ENCODE data around the gene FAIM2. TPM values are rescaled to one million over a fixed set of nuclear protein-coding genes. Genes with fewer than 3 reads are reported as not detected.

Gene FAIM2
- total and polyA plus RNA-seq, 9 donors = 3.6 to 16.1 (median 8.2) TPM

GRCh38 chr12:49897276-49897675 is 6.4 kb downstream of the FAIM2 start:
- no peak overlapping the region for H3K27ac ChIP-seq (ENCODE audit: low read length)
- peaks cover 5% of the 10 kb centered on the region for H3K27me3 ChIP-seq (ENCODE audit: control insufficient read depth, insufficient read depth, low read length)
- H3K9me3 ChIP-seq (replicated peaks; ENCODE audit: control insufficient read depth, low read depth, low read length) = no peaks in the 10 kb centered on the region
- no peak for DNase-seq
- H3K4me3 ChIP-seq (ENCODE audit: low read length) = no peak overlapping the region
- WGBS (ENCODE audit: insufficient coverage) = 83% methylated on average over 1 of the region's 4 CpGs
- peaks cover 14% of the 10 kb centered on the region for H3K4me1 ChIP-seq (ENCODE audit: control insufficient read depth, insufficient read depth, low read length)
- H3K36me3 ChIP-seq (ENCODE audit: control insufficient read depth, insufficient read depth, low read length) = no peaks in the 10 kb centered on the region

- Histone ChIP-seq H3K4me1 (ENCODE audit: control insufficient read depth, insufficient read depth, low read length) (peaks cover 14% of the 10 kb centered on the region), H3K27ac (ENCODE audit: low read length) (no peak overlapping the region), H3K27me3 (ENCODE audit: control insufficient read depth, insufficient read depth, low read length) (peaks cover 7% of the 10 kb centered on the region), H3K9me3 (replicated peaks; ENCODE audit: control insufficient read depth, low read depth, low read length) (no peaks in the 10 kb centered on the region), H3K36me3 (ENCODE audit: control insufficient read depth, insufficient read depth, low read length) (no peaks in the 10 kb centered on the region), H3K4me3 (ENCODE audit: low read length) (no peak overlapping the region)
- DNase-seq = no peak
- WGBS (ENCODE audit: insufficient coverage) = 59% methylated on average over 9 of the region's 9 CpGs
Observed at GRCh38 chr12:49895773-49896172, 7.9 kb downstream of the FAIM2 start.

GRCh38 chr12:49894751-49895148 is 8.9 kb downstream of the FAIM2 start:
- Histone ChIP-seq H3K4me3 (ENCODE audit: low read length) (no peak overlapping the region), H3K9me3 (replicated peaks; ENCODE audit: control insufficient read depth, low read depth, low read length) (no peaks in the 10 kb centered on the region), H3K27me3 (ENCODE audit: control insufficient read depth, insufficient read depth, low read length) (peaks cover 10% of the 10 kb centered on the region), H3K36me3 (ENCODE audit: control insufficient read depth, insufficient read depth, low read length) (no peaks in the 10 kb centered on the region), H3K27ac (ENCODE audit: low read length) (no peak overlapping the region), H3K4me1 (ENCODE audit: control insufficient read depth, insufficient read depth, low read length) (peaks cover 14% of the 10 kb centered on the region)
- 57% methylated on average over 2 of the region's 5 CpGs for WGBS (ENCODE audit: insufficient coverage)
- DNase-seq = no peak

- peaks cover 10% of the 10 kb centered on the region for H3K27me3 ChIP-seq (ENCODE audit: control insufficient read depth, insufficient read depth, low read length)
- DNase-seq = no peak
Observed at GRCh38 chr12:49893753-49894750, 9.6 kb downstream of the FAIM2 start.

GRCh38 chr12:49892732-49893317 is 10.9 kb downstream of the FAIM2 start:
- Histone ChIP-seq H3K27me3 (ENCODE audit: control insufficient read depth, insufficient read depth, low read length) (peaks cover 10% of the 10 kb centered on the region), H3K9me3 (replicated peaks; ENCODE audit: control insufficient read depth, low read depth, low read length) (no peaks in the 10 kb centered on the region), H3K4me3 (ENCODE audit: low read length) (no peak overlapping the region), H3K36me3 (ENCODE audit: control insufficient read depth, insufficient read depth, low read length) (peaks cover 4% of the 10 kb centered on the region), H3K4me1 (ENCODE audit: control insufficient read depth, insufficient read depth, low read length) (peaks cover 14% of the 10 kb centered on the region), H3K27ac (ENCODE audit: low read length) (no peak overlapping the region)
- 45% methylated on average over 3 of the region's 3 CpGs for WGBS (ENCODE audit: insufficient coverage)
- DNase-seq = no peak

More at GRCh38 chr12:49893753-49894750, 9.6 kb downstream of the FAIM2 start:
- Histone ChIP-seq H3K27ac (ENCODE audit: low read length) (no peak overlapping the region), H3K36me3 (ENCODE audit: control insufficient read depth, insufficient read depth, low read length) (peaks cover under 1% of the 10 kb centered on the region), H3K4me1 (ENCODE audit: control insufficient read depth, insufficient read depth, low read length) (peaks cover 14% of the 10 kb centered on the region), H3K9me3 (replicated peaks; ENCODE audit: control insufficient read depth, low read depth, low read length) (no peaks in the 10 kb centered on the region), H3K4me3 (ENCODE audit: low read length) (no peak overlapping the region)
- 91% methylated on average over 3 of the region's 10 CpGs for WGBS (ENCODE audit: insufficient coverage)

- peaks cover 13% of the 10 kb centered on the region for H3K4me1 ChIP-seq (ENCODE audit: control insufficient read depth, insufficient read depth, low read length)
- 47% methylated on average over 10 of the region's 10 CpGs for whole genome bisulfite sequencing (ENCODE audit: insufficient coverage)
- no peaks in the 10 kb centered on the region for H3K9me3 ChIP-seq (replicated peaks; ENCODE audit: control insufficient read depth, low read depth, low read length)
- peaks cover 10% of the 10 kb centered on the region for H3K27me3 ChIP-seq (ENCODE audit: control insufficient read depth, insufficient read depth, low read length)
- no peak overlapping the region for H3K4me3 ChIP-seq (ENCODE audit: low read length)
- H3K27ac ChIP-seq (ENCODE audit: low read length) = no peak overlapping the region
- peaks cover 4% of the 10 kb centered on the region for H3K36me3 ChIP-seq (ENCODE audit: control insufficient read depth, insufficient read depth, low read length)
- no peak for DNase-seq
Observed at GRCh38 chr12:49892084-49892731, 11.5 kb downstream of the FAIM2 start.

GRCh38 chr12:49891476-49891875 is 12.2 kb downstream of the FAIM2 start:
- Histone ChIP-seq H3K27ac (ENCODE audit: low read length) (no peak overlapping the region), H3K36me3 (ENCODE audit: control insufficient read depth, insufficient read depth, low read length) (peaks cover 4% of the 10 kb centered on the region), H3K4me1 (ENCODE audit: control insufficient read depth, insufficient read depth, low read length) (peaks cover 7% of the 10 kb centered on the region), H3K4me3 (ENCODE audit: low read length) (no peak overlapping the region), H3K27me3 (ENCODE audit: control insufficient read depth, insufficient read depth, low read length) (peaks cover 10% of the 10 kb centered on the region), H3K9me3 (replicated peaks; ENCODE audit: control insufficient read depth, low read depth, low read length) (no peaks in the 10 kb centered on the region)
- no peak for DNase-seq
- 65% methylated on average over 6 of the region's 6 CpGs for WGBS (ENCODE audit: insufficient coverage)

GRCh38 chr12:49891012-49891411 is 12.7 kb downstream of the FAIM2 start:
- Histone ChIP-seq H3K4me3 (ENCODE audit: low read length) (no peak overlapping the region), H3K4me1 (ENCODE audit: control insufficient read depth, insufficient read depth, low read length) (peaks cover 6% of the 10 kb centered on the region), H3K9me3 (replicated peaks; ENCODE audit: control insufficient read depth, low read depth, low read length) (no peaks in the 10 kb centered on the region), H3K27ac (ENCODE audit: low read length) (no peak overlapping the region), H3K36me3 (ENCODE audit: control insufficient read depth, insufficient read depth, low read length) (peaks cover 4% of the 10 kb centered on the region), H3K27me3 (ENCODE audit: control insufficient read depth, insufficient read depth, low read length) (peaks cover 10% of the 10 kb centered on the region)
- 56% methylated on average over 2 of the region's 2 CpGs for WGBS (ENCODE audit: insufficient coverage)
- DNase-seq = no peak

- Histone ChIP-seq H3K4me3 (ENCODE audit: low read length) (no peak overlapping the region), H3K27me3 (ENCODE audit: control insufficient read depth, insufficient read depth, low read length) (peaks cover 15% of the 10 kb centered on the region), H3K9me3 (replicated peaks; ENCODE audit: control insufficient read depth, low read depth, low read length) (no peaks in the 10 kb centered on the region), H3K36me3 (ENCODE audit: control insufficient read depth, insufficient read depth, low read length) (peaks cover 4% of the 10 kb centered on the region), H3K27ac (ENCODE audit: low read length) (no peak overlapping the region), H3K4me1 (ENCODE audit: control insufficient read depth, insufficient read depth, low read length) (no peaks in the 10 kb centered on the region)
- DNase-seq = no peak
- WGBS (ENCODE audit: insufficient coverage) = 83% methylated on average over 2 of the region's 4 CpGs
Observed at GRCh38 chr12:49890096-49890461, 13.6 kb downstream of the FAIM2 start.

All from muscle of leg (tissue), 11 donors.